IMR-90 (cell line): ENCODE results near the gene THRB. TPM values are rescaled to one million over a fixed set of nuclear protein-coding genes. Genes with fewer than 3 reads are reported as not detected.

Experiments used
- ATAC-seq: fragments of 200-7000 bp; cut with Tn5 transposase; 2 replicates; pipeline ENCODE4 v1.9.1; 2020; ENCODE audit warnings: low read depth, mild to moderate bottlenecking, moderate library complexity
- BruUV-seq: library from RNA; stranded (reverse); fragments of 400-500 nt; replicated peaks from 2 replicates; lab custom pipeline; 2021; lab: Mats Ljungman, UMichigan
- CTCF ChIA-PET: fragments of 300-600 bp; formaldehyde crosslinking; extraction: SDS; loops from one replicate; lab custom pipeline; 2021; ENCODE audit warnings: antibody characterized with exemption; lab: Yijun Ruan, JAX
- POLR2A ChIA-PET: fragments of 300-600 bp; sonication (Branson Sonifier 250); formaldehyde crosslinking; loops from one replicate; lab custom pipeline; 2022; ENCODE audit warnings: antibody characterized with exemption; ENCODE audit not compliant: unreplicated experiment; lab: Charles Lee
- DNase-seq: peaks from one replicate; pipeline ENCODE4 v3.0.0; 2013
- H2AFZ ChIP-seq: replicated peaks from 2 replicates; pipeline ENCODE3; 2013; ENCODE audit warnings: low read length, mild to moderate bottlenecking; ENCODE audit not compliant: poor library complexity
- H2AK5ac ChIP-seq: 2 replicates; pipeline ENCODE4 v1.6.1; 2013; ENCODE audit warnings: low read depth, low read length, inconsistent platforms
- H2AK9ac ChIP-seq: replicated peaks from 2 replicates; pipeline ENCODE3; 2013; ENCODE audit warnings: mild to moderate bottlenecking, low read depth, low read length, moderate library complexity; ENCODE audit not compliant: poor library complexity
- H2BK120ac ChIP-seq: 2 replicates; pipeline ENCODE4 v1.6.1; 2013; ENCODE audit warnings: low read depth, low read length, inconsistent platforms
- H2BK15ac ChIP-seq: 3 replicates; pipeline ENCODE4 v1.6.1; 2013; ENCODE audit warnings: low read depth, low read length, inconsistent platforms
- H2BK20ac ChIP-seq: 2 replicates; pipeline ENCODE4 v1.6.1; 2013; ENCODE audit warnings: low read depth, mild to moderate bottlenecking, inconsistent platforms, low read length, moderate library complexity
- H2BK5ac ChIP-seq: 2 replicates; pipeline ENCODE4 v1.6.1; 2013; ENCODE audit warnings: mild to moderate bottlenecking, low read depth, low read length, inconsistent platforms; ENCODE audit not compliant: poor library complexity, severe bottlenecking
- H3K14ac ChIP-seq: replicated peaks from 2 replicates; pipeline ENCODE4 v1.6.1; 2013; ENCODE audit warnings: low read depth, low read length, inconsistent platforms
- H3K18ac ChIP-seq: 2 replicates; pipeline ENCODE4 v1.6.1; 2013; ENCODE audit warnings: low read depth, low read length, control low read depth
- H3K23ac ChIP-seq: 2 replicates; pipeline ENCODE4 v1.6.1; 2013; ENCODE audit warnings: low read depth, low read length, inconsistent platforms
- H3K27ac ChIP-seq: 2 replicates; pipeline ENCODE4 v1.5.1; 2013; ENCODE audit warnings: mild to moderate bottlenecking, control low read depth, low read length; ENCODE audit not compliant: insufficient read depth
- H3K27me3 ChIP-seq: 2 replicates; pipeline ENCODE4 v1.6.1; 2013; ENCODE audit warnings: low read length; ENCODE audit not compliant: control insufficient read depth, insufficient read depth
- H3K36me3 ChIP-seq: 2 replicates; pipeline ENCODE4 v1.6.1; 2013; ENCODE audit warnings: low read length, mixed read lengths; ENCODE audit not compliant: control insufficient read depth, insufficient read depth
- H3K4ac ChIP-seq: 2 replicates; pipeline ENCODE4 v1.6.1; 2013; ENCODE audit warnings: low read depth, low read length, inconsistent platforms
- H3K4me1 ChIP-seq: 2 replicates; pipeline ENCODE4 v1.6.1; 2013; ENCODE audit warnings: low read length, mixed read lengths; ENCODE audit not compliant: control insufficient read depth, insufficient read depth
- H3K4me2 ChIP-seq: 2 replicates; pipeline ENCODE4 v1.6.1; 2013; ENCODE audit warnings: low read depth, mild to moderate bottlenecking, control low read depth, low read length, moderate library complexity
- H3K4me3 ChIP-seq: 2 replicates; pipeline ENCODE4 v1.5.1; 2013; ENCODE audit warnings: low read depth, mild to moderate bottlenecking, control low read depth, low read length, moderate library complexity; ENCODE audit not compliant: insufficient read depth
- H3K56ac ChIP-seq: 2 replicates; pipeline ENCODE4 v1.6.1; 2013; ENCODE audit warnings: low read length, inconsistent platforms; ENCODE audit not compliant: insufficient read depth; ENCODE audit errors: extremely low read depth
- H3K79me1 ChIP-seq, 2 experiments: 2 replicates each; pipeline ENCODE4 v1.6.1; 2013; ENCODE audit warnings: low read length in 2 of 2, inconsistent platforms in 1 of 2, low read depth in 1 of 2
- H3K9ac ChIP-seq: 2 replicates; pipeline ENCODE4 v1.6.1; 2013; ENCODE audit warnings: low read depth, low read length, control low read depth
- H3K9me1 ChIP-seq: 2 replicates; pipeline ENCODE4 v1.6.1; 2013; ENCODE audit warnings: low read length, inconsistent platforms; ENCODE audit not compliant: insufficient read depth
- H3K9me3 ChIP-seq: 2 replicates; pipeline ENCODE4 v1.6.1; 2013; ENCODE audit warnings: low read length; ENCODE audit not compliant: control insufficient read depth, insufficient read depth
- H4K20me1 ChIP-seq: 2 replicates; pipeline ENCODE4 v1.6.1; 2013; ENCODE audit warnings: low read length, inconsistent platforms; ENCODE audit not compliant: insufficient read depth
- H4K5ac ChIP-seq: 2 replicates; pipeline ENCODE4 v1.6.1; 2013; ENCODE audit warnings: mild to moderate bottlenecking, low read depth, low read length, control low read depth
- H4K8ac ChIP-seq, 2 experiments: 2 replicates each; pipeline ENCODE4 v1.6.1; 2013; ENCODE audit warnings: low read depth in 2 of 2, low read length in 2 of 2, control low read depth in 1 of 2, inconsistent platforms in 1 of 2
- H4K91ac ChIP-seq: 2 replicates; pipeline ENCODE4 v1.6.1; 2013; ENCODE audit warnings: low read depth, low read length, inconsistent platforms; ENCODE audit not compliant: insufficient read depth
- BHLHE40 ChIP-seq: fragments of 150-350 bp; IDR thresholded peaks from 2 replicates; pipeline ENCODE4 v1.6.1; 2016; ENCODE audit warnings: mild to moderate bottlenecking, low read depth, low read length
- CHD1 ChIP-seq: IDR thresholded peaks from 2 replicates; pipeline ENCODE4 v1.6.1; 2012; ENCODE audit warnings: low read depth, low read length, improper control_type of control experiment
- ELK1 ChIP-seq: fragments of 150-350 bp; IDR thresholded peaks from 2 replicates; pipeline ENCODE4 v1.6.1; 2016; ENCODE audit warnings: low read depth, mild to moderate bottlenecking, low read length, moderate library complexity, borderline replicate concordance
- FOS ChIP-seq: fragments of 150-350 bp; IDR thresholded peaks from 2 replicates; pipeline ENCODE4 v1.6.1; 2016; ENCODE audit warnings: low read depth, low read length
- MAFK ChIP-seq: IDR thresholded peaks from 2 replicates; pipeline ENCODE4 v1.6.1; 2012; ENCODE audit warnings: low read depth, low read length, improper control_type of control experiment
- POLR2A ChIP-seq: IDR thresholded peaks from 2 replicates; pipeline ENCODE4 v1.6.1; 2012; ENCODE audit warnings: mild to moderate bottlenecking, low read depth, low read length
- RAD21 ChIP-seq: IDR thresholded peaks from 2 replicates; pipeline ENCODE4 v1.6.1; 2012; ENCODE audit warnings: low read length, improper control_type of control experiment
- RCOR1 ChIP-seq: IDR thresholded peaks from 2 replicates; pipeline ENCODE4 v1.6.1; 2012; ENCODE audit warnings: mild to moderate bottlenecking, low read length, improper control_type of control experiment; ENCODE audit not compliant: insufficient replicate concordance
- SMC3 ChIP-seq: fragments of 150-350 bp; IDR thresholded peaks from 2 replicates; pipeline ENCODE4 v1.6.1; 2016; ENCODE audit warnings: low read depth, mild to moderate bottlenecking, antibody characterized with exemption, low read length, moderate library complexity
- USF2 ChIP-seq: fragments of 150-350 bp; IDR thresholded peaks from 2 replicates; pipeline ENCODE4 v1.6.1; 2017; ENCODE audit warnings: mild to moderate bottlenecking, antibody characterized with exemption, low read length, low read depth
- WGBS, 2 experiments: methylation state at CpG; one replicate each; pipeline versions ENCODE4 v1.1.5 to v1.1.7; 2013; ENCODE audit warnings: missing lambda C conversion rate in 2 of 2; ENCODE audit not compliant: insufficient read length in 1 of 2; ENCODE audit errors: extremely low coverage in 2 of 2; 5-methylcytosine and 5-hydroxymethylcytosine counted together
- dilution Hi-C: fragments of 300-500 bp; cut with HindIII; formaldehyde crosslinking; loops from one replicate; pipeline ENCODE4 v1.14.3; 2018; ENCODE audit warnings: low sequenced_read_pairs; ENCODE audit not compliant: unreplicated experiment
- in situ Hi-C: fragments of 300-500 bp; cut with MboI; formaldehyde crosslinking; loops from 3 replicates; pipeline ENCODE4 v1.14.3; 2019; ENCODE audit warnings: low sequenced_read_pairs, inconsistent platforms, mixed read lengths
- intact Hi-C: fragments of 100-400 bp; cut with micrococcal nuclease; formaldehyde crosslinking; loops from 2 replicates; pipeline ENCODE4 v1.10.0; 2022
- polyA plus RNA-seq, 3 experiments: library from polyadenylated mRNA; depleted of rRNA; stranded (reverse); fragments of >200 nt; gene quantifications; 2 replicates each; pipeline ENCODE4 v1.2.3, GENCODE V29; 2012; ENCODE audit warnings: low replicate concordance in 1 of 3
- total RNA-seq: library from RNA; depleted of rRNA; stranded (reverse); fragments of >200 nt; gene quantifications from 2 replicates; pipeline ENCODE4 v1.2.3, GENCODE V29; 2012

THRB gene
- total and polyA plus RNA-seq, 2 of the 4 experiments (the other 2 are of a cell fraction): under 0.01 TPM; not detected in 1

GRCh38 chr3:24394754-24395153 is 99.9 kb downstream of the THRB start:
- dilution Hi-C loops: no loop called here
- Histone ChIP-seq H2BK15ac (no peak overlapping the region), H2BK120ac (no peak overlapping the region), H3K36me3 (no peaks in the 10 kb centered on the region), H2AFZ (no peak overlapping the region), H2BK5ac (no peak overlapping the region), H3K18ac (no peak overlapping the region), H3K9me1 (no peaks in the 10 kb centered on the region), H3K4me3 (no peak overlapping the region), H4K91ac (no peak overlapping the region), H3K9ac (no peak overlapping the region), H2BK20ac (no peak overlapping the region), H2AK9ac (no peak overlapping the region), H4K8ac (no peak overlapping the region), H3K4me1 (no peaks in the 10 kb centered on the region), H2AK5ac (no peak overlapping the region), H3K9me3 (no peaks in the 10 kb centered on the region), H3K56ac (no peak overlapping the region), H3K27me3 (no peaks in the 10 kb centered on the region), H3K14ac (no peak overlapping the region), H3K79me1 (no peaks in the 10 kb centered on the region), H3K27ac (no peak overlapping the region), H4K20me1 (no peaks in the 10 kb centered on the region; the same call in 1 of the 2 replicates), H3K4ac (no peak overlapping the region), H4K5ac (no peak overlapping the region), H3K4me2 (no peak overlapping the region), H3K23ac (no peak overlapping the region)
- CTCF ChIA-PET: interaction anchor here (0.5 kb wide), 1 partner anchor 34 kb away, joined by 5 read pairs; no protein-coding TSS in a partner anchor
- intact Hi-C loops: no loop called here
- WGBS, 2 experiments: no CpG with 5 or more reads among the region's 2 CpGs
- in situ Hi-C loops: no loop called here
- no peak for DNase-seq
- no TSS peak for BruUV-seq
- no peak for ATAC-seq
- POLR2A ChIA-PET: no interaction called here
- no peak for TF ChIP-seq SMC3
- TF ChIP-seq CHD1: no peak
- no peak for TF ChIP-seq POLR2A
- TF ChIP-seq USF2: no peak
- no peak for TF ChIP-seq MAFK
- TF ChIP-seq RCOR1: no peak
- no peak for TF ChIP-seq BHLHE40
- no peak for TF ChIP-seq ELK1
- TF ChIP-seq FOS: no peak
- TF ChIP-seq RAD21: no peak
